GM23338 (cell line): ENCODE data around the gene ZNF511.

ENCODE experiments used
- CREB1 ChIP-seq: fragments of 250-450 bp; sonication (Bioruptor Pico); IDR thresholded peaks from 2 replicates; pipeline ENCODE4 v1.5.0; 2020; ENCODE audit warnings: low read depth, mild to moderate bottlenecking, moderate library complexity
- CTCF ChIP-seq, 2 experiments: fragments of 200-600 bp in 1 of 2; sonication (generic) in 1 of 2; conservative IDR thresholded peaks; 2 replicates each; pipeline versions ENCODE4 v1.5.1 to v1.6.1; 2016 to 2017; ENCODE audit warnings: antibody characterized with exemption in 2 of 2, low read depth in 2 of 2, mild to moderate bottlenecking in 2 of 2, moderate library complexity in 1 of 2
- EZH2 ChIP-seq: fragments of 200-600 bp; sonication (generic); IDR thresholded peaks from one replicate; pipeline ENCODE4 v1.8.0; 2017; ENCODE audit warnings: antibody characterized with exemption, mild to moderate bottlenecking, low read depth; ENCODE audit not compliant: unreplicated experiment
- POLR2AphosphoS5 ChIP-seq: IDR thresholded peaks from 2 replicates; pipeline ENCODE4 v1.6.1; 2016; ENCODE audit warnings: antibody characterized with exemption, low read depth
- REST ChIP-seq: IDR thresholded peaks from one replicate; pipeline ENCODE4 v1.6.1; 2018; ENCODE audit warnings: antibody characterized with exemption; ENCODE audit not compliant: unreplicated experiment
- ZNF114 ChIP-seq: fragments of 250-450 bp; sonication (Bioruptor Pico); IDR thresholded peaks from 2 replicates; pipeline ENCODE4 v1.5.0; 2020; ENCODE audit warnings: mild to moderate bottlenecking, moderate library complexity

GRCh38 chr10:133361227-133361626 is 52.5 kb downstream of the ZNF511 start:
- TF ChIP-seq CTCF (conservative IDR thresholded peaks at IDR 0.05; ENCODE audit: low read depth in 2 of 2), result no peak
- no peak for TF ChIP-seq REST
- TF ChIP-seq EZH2, result no peak
- no peak for TF ChIP-seq ZNF114 (CRISPR knock-in tag)
- no peak; the same call in 1 of the 2 replicates for TF ChIP-seq POLR2AphosphoS5
- no peak for TF ChIP-seq CREB1 (CRISPR knock-in tag)
